GM21360 (cell line): ENCODE measurements around the gene COL4A2.

Source experiments
- ATAC-seq: cut with Tn5 transposase; IDR thresholded peaks from one replicate; pipeline ENCODE4 v1.9.1; 2021; ENCODE audit warnings: mild to moderate bottlenecking, moderate library complexity; ENCODE audit not compliant: unreplicated experiment

COL4A2 gene

DNA sequence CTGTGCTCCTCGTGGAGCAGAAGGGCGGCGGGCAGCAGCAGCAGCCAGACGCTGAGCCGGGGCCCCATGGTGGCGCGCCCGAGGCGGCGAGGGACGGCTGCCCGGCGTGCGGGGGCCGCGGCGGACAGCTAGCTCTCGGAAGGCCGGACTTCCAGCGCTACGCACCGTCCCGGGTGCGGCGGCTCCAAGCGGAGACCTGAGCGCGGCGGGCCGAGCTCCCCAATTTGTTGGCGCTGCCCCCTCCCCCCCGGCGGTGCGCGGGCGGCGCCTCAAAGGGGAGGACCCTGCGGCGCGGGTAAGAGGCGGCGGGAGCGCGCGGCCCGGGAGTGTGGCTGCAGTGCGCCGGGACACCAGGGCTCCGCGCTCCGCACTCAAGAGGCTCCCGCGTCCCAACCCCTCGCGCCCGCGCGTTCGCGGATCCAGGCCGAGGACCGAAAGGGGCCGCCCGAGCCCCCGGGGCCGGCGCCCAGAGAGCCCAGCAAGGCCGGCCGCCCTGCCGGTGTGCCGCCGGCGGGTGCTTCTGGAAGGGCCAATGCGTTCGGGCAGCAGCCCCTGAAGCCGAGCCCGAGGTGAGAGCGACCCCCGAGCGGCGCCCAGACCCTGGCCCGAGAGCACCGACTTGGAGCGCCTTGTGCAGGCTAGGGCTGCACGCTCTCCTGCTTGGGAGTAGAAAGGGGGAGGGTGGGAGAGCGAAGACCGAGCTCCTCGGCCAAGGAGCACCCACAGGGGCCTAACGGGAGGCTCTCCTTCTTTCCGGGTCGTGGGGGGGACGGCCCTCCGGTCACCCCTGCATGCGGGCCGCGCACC lies at the start of gene COL4A2, which contains the start of gene COL4A1:
COL4A2 (plus strand) TSS at position 325 of the 807 bp plus-strand sequence. CDS start 620 bp downstream, outside the sequence.
COL4A1 (minus strand) TSS at position 198 of the 807 bp plus-strand sequence; CDS start at position 68, 130 bp downstream.
- ATAC-seq = no peak

DNA sequence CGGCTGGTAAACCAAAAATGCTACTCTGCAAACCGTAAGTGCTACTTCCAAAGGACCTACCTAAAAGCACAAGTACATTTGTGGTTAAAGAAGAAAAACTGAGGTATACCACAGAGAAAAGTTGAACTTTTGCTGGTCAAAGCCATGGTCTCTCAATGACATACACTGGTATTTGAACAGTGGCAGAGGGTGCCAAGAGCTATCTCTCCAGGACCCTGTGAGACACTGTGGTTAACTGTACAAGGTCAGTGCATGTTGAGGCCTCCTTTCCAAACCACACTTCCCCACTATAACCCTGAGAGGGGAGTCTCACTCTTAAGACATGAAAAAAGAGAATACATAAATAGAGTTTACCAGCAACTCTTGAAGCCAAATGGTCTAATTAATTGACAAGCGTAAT lies 49.7 kb upstream of the COL4A2 start:
- ATAC-seq = no peak

DNA sequence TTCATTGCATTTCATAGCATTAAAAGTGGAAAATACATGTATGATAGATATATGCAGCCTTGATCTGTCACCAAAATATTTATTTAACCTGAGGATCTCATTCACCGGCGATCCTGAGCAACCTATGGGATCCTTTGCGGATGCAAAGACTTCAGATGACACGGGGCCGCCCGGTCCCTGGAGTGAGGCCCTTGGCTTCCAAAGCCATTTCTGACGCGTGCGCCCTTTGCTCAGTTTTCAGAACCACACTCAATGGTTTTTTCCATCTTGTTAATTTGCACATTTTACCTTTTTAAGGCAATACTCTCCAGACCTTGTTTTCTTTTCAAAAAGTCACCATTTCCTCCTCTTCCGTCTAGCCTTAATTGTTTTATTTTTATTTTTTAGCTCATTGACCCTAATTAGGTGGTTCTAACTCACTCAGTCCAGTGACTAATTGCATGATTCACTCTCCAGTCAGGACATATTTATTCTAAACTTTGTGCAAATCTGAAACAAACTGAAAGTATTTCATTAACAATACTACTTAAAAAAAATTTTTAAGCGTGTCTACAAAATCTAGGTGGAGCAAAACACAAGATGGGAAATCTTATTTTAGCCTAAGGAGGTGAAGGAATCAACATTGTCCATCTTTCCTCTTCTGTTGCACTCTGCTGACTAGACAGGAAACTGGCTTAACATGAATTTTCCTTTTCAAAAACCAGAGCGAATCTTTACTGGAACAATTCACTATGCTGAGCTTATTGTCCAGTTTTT lies 48.0 kb upstream of the COL4A2 start:
- ATAC-seq = no peak

DNA sequence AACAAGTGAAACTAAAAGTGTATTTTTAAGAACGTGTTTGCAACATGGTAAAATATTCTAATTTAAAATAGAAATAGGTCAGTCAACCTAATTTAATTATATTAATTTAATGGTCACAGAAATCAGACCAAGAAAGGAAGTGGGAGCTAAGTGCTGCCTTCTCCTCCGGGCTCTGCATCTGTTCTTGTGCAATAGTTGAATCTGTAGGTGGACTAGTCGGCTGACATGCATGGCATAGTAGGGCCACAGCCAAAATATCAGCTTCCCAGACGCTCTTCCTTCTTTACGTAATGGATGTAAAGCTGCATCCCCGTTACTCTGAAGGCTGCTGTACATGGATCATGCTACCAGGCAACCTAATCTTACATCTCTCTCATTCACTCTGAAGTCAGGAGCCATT lies 47.4 kb upstream of the COL4A2 start:
- ATAC-seq = no peak

DNA sequence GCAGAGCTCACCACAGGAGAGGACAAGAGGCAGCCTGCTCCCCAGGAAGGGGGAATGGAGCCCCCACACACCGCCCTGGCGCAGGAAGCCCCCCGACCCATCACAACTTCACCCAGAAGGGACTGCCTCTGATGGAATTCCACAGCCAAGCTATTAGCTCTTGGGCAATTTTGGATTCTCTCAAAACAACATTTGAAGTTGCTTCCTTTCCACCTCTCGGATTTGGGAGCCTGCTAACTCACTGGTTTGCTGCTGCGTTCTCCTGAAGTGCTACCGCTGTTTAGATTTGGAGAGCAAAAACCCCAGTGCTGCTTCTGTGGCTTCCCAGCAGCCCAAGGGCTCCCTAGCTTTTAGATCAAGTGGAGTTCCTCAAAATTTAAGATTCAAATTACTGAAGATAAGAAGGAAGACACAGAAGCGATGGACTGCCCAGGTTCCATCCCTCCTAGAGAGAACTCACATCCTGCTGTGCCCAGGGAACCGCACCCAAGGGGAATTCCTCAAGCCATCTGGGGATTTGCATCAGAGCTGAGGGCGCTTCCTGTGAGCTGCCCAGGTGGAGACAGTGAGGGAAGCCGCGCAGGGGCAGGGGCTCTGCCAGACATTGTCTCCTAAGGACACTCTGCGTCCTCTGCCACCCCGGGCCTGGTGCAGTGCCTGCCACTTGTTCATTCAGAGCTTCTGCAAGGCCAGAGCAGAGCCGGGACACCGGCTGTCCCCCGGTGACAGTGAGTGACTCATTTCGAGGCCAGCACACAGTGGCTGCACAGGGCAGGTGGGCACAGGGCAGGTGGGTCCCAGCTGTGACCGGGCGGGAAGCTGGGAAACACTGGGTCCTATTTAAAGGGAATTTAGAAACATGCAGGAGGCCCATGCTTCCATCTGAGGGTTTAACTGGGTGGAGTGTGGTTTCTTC lies 45.7 kb upstream of the COL4A2 start:
- ATAC-seq = no peak

DNA sequence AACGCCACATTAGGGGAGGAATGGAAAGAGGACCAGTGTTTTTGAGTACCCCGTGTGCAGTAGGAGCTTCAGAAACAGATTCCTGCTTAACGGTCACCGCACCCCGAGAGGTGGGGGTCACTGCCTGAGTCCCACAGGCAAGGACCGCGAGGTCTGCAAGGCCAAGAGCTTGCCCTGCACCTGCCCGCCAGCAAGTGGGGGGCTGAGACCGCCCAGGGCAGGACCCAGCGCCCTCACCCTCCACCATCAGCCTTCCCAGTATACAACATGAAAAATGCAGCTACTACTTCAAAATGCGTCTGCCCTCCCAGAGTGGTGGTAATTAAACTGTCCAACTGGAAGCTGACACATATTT lies 45.0 kb upstream of the COL4A2 start:
- ATAC-seq = no peak

DNA sequence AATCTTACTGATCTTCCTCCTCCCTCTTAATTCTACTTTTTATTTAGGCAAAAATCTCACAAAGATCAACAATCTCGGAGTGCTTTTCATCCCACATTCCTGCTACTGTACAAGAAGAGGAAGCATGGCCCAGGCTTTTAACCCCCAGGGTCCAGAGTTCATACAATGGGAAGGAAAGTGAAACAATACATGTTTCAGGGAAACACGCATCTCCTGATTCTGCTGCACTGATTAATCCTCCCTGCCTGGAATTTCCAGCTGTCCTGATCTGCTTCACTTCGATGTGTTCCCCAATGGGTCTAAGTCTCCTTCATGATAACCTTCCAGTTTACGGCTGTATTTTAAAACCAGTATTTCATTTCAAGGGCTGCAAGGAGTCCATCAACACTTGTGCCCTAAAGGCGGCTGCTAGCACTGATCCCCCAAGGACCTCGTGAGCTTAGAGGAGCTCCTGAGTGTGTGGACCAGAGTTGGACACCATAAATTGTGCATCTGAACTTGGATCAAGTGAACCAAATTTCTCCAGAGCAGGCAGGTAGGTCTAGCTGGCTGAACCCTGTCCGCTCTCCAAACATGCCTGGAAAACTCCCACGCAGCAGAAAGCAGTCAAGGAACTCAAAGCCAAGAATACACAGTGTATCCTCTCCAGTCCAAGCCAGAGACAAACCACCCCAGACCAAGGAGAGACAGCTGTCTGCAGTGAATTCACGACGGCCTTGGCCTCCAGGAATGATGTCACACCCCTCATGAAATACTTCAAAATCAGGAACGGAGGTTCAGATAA lies 44.4 kb upstream of the COL4A2 start:
- no peak for ATAC-seq

DNA sequence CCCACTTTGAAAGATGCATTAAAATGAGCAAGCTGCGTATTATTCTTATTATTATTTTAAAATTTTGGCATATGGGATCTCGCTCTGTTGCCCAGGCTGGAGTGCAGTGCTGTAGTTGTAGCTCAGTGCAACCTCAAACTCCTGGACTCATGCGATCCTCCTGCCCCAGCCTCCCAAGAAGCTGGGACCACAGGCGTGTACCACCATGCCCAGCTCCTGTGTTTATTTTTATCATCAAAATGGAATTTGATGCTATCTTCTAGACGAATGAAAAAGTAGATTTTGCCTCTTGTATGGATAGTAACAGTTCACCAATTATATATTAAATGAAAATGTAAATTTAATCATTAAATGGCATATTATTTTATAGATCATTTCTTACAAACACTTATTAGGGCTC lies 43.7 kb upstream of the COL4A2 start:
- ATAC-seq = no peak

DNA sequence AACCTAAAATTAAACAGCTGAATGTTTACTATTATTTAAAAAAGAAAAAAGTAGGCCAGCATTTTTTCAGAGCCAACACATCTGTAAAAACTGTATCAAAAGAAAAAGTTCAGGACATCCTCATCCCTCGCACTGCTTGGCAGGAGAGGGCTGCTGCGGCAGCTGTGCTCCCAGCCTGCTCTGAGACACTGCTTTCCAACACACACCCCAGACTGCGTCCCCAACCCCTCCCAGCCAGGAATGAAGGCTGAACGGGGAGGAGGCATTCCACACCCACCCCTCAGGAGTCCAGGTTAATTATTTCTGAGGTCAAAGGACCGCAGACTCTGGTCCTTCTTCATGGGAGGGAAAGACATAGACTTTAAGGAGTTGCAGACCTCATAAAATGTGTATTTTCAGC lies 43.2 kb upstream of the COL4A2 start:
- ATAC-seq = no peak

DNA sequence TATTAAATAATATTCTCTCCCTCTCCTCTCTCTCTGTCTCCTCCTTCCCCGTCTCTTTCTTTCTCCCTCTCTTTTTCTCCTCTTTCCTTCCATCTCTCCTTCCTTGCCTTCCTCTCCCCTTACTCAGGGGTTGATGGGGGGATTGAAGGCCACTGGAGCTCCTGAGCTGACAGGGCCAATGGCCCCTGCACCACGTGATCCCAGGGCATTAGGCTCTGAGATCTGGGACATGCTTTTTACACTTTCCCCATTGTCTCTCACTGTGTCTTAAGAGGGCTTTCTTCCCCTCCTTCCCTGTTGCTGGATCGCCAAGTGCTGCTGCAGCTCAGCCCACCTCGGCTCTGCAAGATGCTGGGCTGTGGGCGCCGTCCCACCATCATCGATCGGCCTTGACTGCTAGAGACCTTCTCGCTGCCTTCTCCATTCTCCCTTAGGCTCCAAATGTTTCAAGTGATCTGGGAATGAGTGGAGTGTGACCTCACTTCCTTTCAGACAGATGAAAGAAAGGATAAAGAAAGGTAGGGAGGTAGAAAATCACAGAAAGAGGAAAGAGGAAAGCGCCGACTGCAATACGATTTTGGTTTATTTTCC lies 42.3 kb upstream of the COL4A2 start:
- ATAC-seq = no peak

DNA sequence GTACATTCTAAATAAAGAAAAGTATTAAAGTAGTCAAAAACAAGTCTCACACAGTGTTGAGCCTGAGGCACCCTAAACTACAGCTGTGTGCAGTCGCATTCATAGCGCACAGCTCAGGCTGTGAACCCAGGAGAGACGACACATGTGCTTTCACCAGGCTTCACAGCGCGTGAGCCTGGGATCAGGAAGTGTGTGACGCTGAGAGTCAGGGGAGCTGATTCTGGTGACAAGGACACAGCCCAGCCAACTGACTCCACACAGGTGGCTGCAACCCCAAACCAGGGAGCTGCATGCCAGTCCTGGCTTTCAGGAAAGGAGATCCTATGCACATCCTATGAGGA lies 41.8 kb upstream of the COL4A2 start:
- ATAC-seq = no peak

DNA sequence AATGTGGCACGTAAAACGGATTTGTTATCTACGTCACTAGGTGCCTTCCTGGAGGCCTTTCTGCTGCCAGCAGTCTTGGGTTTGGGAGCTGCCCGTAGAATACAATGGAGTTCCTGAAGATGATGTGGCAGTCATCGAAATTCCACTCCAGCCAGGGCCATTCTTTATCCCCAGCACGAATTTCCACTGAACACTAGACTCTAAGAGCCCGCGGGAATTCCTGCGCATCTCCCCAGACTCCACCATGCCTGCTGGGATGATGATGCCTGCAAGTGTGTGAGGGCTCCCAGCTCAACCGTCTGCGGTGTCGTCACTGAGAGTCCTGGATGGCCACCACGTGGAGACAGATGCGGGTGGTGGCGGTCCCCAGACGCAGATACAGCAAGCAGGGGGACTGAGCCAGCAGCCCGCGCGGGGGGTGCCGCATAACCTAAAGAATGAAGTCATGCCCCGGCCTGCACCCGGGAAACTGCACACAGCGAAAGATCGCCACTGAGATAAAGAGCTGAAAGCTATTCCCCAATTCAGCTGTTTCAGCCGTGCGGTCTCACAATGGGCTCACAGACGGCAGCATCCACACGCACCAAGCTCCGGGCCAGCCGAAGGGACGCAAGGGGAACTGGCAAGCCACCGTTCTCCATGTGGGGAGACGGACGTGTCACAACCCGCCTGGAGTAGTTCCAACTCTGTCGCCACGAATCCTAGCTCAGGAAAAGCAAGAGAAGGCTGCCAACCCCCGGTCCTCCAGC lies 41.2 kb upstream of the COL4A2 start:
- ATAC-seq = no peak

DNA sequence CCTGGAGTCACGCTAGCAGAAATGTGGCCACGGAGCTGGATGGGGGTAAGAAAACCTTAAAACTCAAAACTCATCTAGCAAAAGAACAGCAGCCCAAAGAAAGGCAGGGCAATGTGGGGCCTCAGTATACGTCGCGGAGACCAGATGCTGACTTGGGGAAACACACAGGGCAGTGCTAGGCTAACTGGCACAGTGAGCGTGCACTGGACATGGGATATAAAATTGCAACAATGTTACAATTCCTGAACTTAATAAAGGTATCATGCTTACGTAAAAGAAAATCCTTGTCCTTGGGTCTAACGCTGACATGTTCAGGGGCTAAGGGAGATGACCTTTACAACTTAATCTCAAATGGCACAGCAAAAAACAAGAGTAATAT lies 40.7 kb upstream of the COL4A2 start:
- ATAC-seq = no peak

DNA sequence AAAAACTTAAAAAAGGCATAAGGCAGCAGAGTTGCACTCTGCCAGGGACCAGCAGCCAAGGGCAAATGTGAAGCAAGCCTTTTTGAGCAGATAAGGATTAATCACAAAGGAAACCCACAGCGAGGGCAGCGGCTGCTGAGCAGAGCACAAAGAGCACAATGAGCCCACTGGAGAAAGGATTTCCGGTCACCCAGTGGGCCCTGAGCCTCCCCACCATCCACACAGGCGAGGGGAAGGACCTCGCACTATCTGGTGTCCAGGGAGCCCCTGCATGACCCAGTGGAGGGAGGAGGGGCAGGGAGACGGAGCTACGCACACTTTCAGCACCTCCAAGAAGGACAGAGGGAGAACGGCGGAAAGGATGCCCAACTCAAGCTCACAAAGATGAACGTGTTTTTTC lies 40.1 kb upstream of the COL4A2 start:
- no peak for ATAC-seq

DNA sequence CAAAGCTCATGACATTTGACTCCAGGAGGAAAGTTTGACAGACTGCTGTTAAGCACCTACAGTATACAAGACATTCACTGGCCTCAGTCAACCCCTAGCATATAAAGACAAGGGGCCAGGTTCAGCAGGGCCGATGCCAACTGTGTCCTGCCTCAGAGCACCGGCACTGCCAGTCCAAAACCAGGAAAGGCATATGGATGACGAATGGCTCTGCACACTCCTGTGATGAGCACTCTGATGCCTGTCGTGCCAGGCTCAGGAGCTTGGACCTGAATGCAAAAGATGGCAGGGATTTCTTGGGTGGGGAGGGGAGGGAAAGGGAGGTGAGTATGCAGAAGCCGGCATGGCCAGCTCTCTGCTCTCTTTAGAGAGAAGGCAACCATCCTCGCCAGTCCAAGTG lies 39.0 kb upstream of the COL4A2 start:
- ATAC-seq = no peak

DNA sequence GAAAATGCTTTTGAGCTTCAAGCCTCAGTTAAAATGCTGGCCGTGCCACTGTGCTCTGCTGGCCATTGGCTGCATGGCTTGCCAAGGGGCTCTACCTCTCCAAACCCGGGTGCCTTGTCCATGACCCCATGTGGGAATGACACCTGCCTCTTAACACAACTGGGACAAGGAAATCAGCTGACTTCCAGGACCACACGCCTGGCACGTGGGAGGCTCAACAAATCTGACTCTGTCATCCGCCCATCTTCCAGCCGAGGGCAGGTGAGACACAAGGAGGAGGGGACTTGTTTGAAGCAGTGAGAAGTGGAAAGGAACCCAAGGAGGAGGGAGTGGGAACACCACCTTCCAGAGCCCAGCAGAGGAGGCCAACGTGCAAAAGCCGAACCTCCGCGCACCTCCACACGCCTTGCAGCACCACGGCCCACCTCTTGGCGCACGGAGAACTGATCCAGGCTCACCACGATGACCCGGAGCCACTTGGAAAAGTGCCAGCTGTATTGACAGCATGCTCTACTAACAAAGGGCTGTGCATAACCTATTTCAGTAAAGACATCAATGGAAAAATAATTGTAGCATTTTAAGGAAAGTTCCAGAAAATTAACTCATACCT lies 38.4 kb upstream of the COL4A2 start:
- no peak for ATAC-seq

DNA sequence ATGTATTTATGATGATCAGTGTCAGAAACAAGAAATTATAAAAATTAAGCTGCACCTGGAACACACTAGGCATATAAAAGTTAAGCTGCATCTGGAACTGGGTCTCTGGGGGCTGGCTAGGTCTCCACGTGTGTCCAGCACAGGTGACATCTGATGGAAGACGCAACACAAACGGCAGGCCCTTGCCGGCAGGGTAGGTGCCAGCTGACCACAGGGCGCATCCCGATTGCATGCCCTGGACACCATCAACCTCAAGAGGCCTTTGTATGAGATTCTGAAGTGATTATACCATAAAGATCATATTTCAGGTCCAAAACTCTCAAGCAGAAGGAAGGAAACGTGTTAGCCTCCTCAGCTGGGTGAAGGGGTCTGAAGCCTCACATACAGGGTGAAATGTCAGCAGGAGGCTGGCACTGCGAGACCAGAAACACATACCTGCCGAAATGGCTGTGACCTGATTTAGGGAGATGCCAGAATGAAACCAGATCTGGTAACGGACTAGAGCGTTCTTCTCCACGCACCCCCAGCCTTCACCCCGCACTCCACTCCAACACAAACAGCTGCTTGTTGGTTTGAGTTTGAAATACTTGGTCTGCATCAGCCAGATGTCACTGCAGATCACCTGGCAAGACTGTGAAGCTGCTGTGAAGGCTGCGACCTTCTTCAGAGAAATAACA lies 37.4 kb upstream of the COL4A2 start:
- no peak for ATAC-seq

DNA sequence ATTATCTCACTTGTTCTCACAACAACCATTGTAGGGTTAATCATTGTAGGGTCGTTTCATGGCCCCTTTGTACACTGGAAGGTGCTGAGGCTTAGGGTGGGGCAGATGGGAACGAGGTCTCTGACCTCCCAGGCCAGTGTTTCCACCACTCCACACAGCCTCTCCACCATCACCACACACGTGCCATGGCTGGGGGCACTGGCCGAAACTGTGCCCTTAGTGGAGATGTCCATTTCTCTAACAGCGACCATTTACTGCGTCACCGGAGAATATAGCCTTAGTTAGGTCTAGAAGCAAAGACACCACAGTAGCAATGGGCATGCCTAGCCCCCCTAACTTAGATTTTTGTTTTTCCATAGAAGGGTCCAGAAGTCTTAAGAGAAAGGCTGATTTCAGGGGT lies 36.6 kb upstream of the COL4A2 start:
- ATAC-seq = no peak

DNA sequence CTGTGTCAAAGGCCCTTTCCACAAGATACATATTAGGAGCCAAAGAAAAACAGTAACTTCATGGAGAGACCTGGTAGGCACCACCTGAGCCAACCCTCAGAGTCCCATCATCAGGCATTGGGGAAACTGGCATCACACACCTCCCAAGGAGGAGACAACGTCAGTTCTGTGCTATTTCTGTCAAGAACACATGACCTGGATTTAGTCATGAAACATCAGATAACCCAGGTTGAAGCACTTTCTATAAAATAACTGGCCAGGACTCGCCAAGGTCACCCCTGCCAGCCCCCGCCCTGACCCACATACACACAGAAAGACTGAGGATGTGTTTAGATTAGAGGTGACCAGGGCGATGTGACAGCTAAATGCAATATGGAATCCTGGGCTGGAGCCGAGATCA lies 35.8 kb upstream of the COL4A2 start:
- no peak for ATAC-seq
